NCI-H1048 (cell line): ENCODE measurements around the gene PHACTR4.
"Not testable (repeated sequence)": the region's sequence is repeated elsewhere in the genome, so short reads cannot be mapped to it uniquely, and the experiment has no call there.

Experiments
- DNase-seq: peaks from one replicate; lab custom pipeline; 2025; lab: John Stamatoyannopoulos, UW

PHACTR4 gene

GRCh38 chr1:28436211-28436769 lies 66.8 kb downstream of the PHACTR4 start:
- DNase-seq: no peak

GRCh38 chr1:28437264-28437923 lies 67.9 kb downstream of the PHACTR4 start:
- DNase-seq: no peak

GRCh38 chr1:28437924-28438699 lies 68.6 kb downstream of the PHACTR4 start:
- peak; percentile 57 for DNase-seq

GRCh38 chr1:28439320-28439719 lies 69.8 kb downstream of the PHACTR4 start:
- DNase-seq: no peak

GRCh38 chr1:28441674-28442073 lies 72.1 kb downstream of the PHACTR4 start:
- no peak for DNase-seq

- no peak for DNase-seq
Observed at GRCh38 chr1:28443550-28443949, 74.0 kb downstream of the PHACTR4 start.

GRCh38 chr1:28447679-28448078 lies 78.1 kb downstream of the PHACTR4 start:
- no peak for DNase-seq

GRCh38 chr1:28448094-28448611 lies 78.6 kb downstream of the PHACTR4 start:
- DNase-seq: not testable (repeated sequence)

GRCh38 chr1:28449904-28450303 lies 80.4 kb downstream of the PHACTR4 start:
- no peak for DNase-seq

- DNase-seq: no peak
Observed at GRCh38 chr1:28450561-28450960, 81.0 kb downstream of the PHACTR4 start.

- DNase-seq: no peak
Observed at GRCh38 chr1:28451011-28451410, 81.5 kb downstream of the PHACTR4 start.

GRCh38 chr1:28456078-28456477 lies 86.5 kb downstream of the PHACTR4 start:
- DNase-seq: no peak

- DNase-seq: no peak
Observed at GRCh38 chr1:28457678-28458077, 88.1 kb downstream of the PHACTR4 start.

- no peak for DNase-seq
Observed at GRCh38 chr1:28458237-28459228, 89.0 kb downstream of the PHACTR4 start.

GRCh38 chr1:28466226-28466778 lies 96.8 kb downstream of the PHACTR4 start:
- DNase-seq: no peak

GRCh38 chr1:28470146-28470545 lies 100.6 kb downstream of the PHACTR4 start:
- DNase-seq: no peak

- not testable (repeated sequence) for DNase-seq
Observed at GRCh38 chr1:28479497-28479896, 110.0 kb downstream of the PHACTR4 start.

- DNase-seq: no peak
Observed at GRCh38 chr1:28480308-28480707, 110.8 kb downstream of the PHACTR4 start.

GRCh38 chr1:28482138-28482537 lies 112.6 kb downstream of the PHACTR4 start:
- no peak for DNase-seq

GRCh38 chr1:28482702-28483101 lies 113.2 kb downstream of the PHACTR4 start:
- no peak for DNase-seq

GRCh38 chr1:28494737-28495136 lies 125.2 kb downstream of the PHACTR4 start:
- DNase-seq: no peak
